ENCODE data around the gene BNC1.

DNA sequence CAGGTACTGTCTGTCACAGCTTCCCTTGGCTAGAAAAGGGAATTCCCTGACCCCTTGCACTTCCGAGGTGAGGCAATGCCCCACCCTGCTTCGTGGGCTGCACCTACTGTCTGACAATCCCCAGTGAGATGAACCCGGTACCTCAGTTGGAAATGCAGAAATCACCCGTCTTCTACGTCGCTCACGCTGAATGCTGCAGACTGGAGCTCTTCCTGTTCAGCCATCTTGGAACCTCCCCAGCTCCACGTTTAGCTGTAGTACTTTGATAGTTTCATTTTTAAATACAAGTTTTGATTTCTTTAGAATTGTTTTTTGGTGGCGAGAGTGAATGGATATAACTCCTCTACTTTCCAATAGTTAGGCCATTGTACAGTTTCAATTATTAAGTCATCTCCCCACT, 59.0 kb downstream of the BNC1 start:
- TF ChIP-seq, protein P1, sequence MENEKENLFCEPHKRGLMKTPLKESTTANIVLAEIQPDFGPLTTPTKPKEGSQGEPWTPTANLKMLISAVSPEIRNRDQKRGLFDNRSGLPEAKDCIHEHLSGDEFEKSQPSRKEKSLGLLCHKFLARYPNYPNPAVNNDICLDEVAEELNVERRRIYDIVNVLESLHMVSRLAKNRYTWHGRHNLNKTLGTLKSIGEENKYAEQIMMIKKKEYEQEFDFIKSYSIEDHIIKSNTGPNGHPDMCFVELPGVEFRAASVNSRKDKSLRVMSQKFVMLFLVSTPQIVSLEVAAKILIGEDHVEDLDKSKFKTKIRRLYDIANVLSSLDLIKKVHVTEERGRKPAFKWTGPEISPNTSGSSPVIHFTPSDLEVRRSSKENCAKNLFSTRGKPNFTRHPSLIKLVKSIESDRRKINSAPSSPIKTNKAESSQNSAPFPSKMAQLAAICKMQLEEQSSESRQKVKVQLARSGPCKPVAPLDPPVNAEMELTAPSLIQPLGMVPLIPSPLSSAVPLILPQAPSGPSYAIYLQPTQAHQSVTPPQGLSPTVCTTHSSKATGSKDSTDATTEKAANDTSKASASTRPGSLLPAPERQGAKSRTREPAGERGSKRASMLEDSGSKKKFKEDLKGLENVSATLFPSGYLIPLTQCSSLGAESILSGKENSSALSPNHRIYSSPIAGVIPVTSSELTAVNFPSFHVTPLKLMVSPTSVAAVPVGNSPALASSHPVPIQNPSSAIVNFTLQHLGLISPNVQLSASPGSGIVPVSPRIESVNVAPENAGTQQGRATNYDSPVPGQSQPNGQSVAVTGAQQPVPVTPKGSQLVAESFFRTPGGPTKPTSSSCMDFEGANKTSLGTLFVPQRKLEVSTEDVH (IDR thresholded peaks at IDR 0.05; ENCODE audit: low read depth, partially characterized antibody) = no peak
- TF ChIP-seq EZH2 (IDR thresholded peaks at IDR 0.05; ENCODE audit: borderline replicate concordance, control insufficient read depth, low read depth, low read length) (no peak), SP1 (IDR thresholded peaks at IDR 0.05; ENCODE audit: low read depth, low read length) (no peak), POLR2A (IDR thresholded peaks at IDR 0.05; ENCODE audit: low read depth, low read length) (no peak), EP300 (IDR thresholded peaks at IDR 0.05; ENCODE audit: borderline replicate concordance in 1 of 2, control insufficient read depth in 1 of 2, low read depth in 2 of 2, low read length in 2 of 2) (no peak), CEBPB (IDR thresholded peaks at IDR 0.05; ENCODE audit: borderline replicate concordance in 1 of 2, low read depth in 2 of 2, low read length in 2 of 2) (no peak)
- TF ChIP-seq, protein P2, sequence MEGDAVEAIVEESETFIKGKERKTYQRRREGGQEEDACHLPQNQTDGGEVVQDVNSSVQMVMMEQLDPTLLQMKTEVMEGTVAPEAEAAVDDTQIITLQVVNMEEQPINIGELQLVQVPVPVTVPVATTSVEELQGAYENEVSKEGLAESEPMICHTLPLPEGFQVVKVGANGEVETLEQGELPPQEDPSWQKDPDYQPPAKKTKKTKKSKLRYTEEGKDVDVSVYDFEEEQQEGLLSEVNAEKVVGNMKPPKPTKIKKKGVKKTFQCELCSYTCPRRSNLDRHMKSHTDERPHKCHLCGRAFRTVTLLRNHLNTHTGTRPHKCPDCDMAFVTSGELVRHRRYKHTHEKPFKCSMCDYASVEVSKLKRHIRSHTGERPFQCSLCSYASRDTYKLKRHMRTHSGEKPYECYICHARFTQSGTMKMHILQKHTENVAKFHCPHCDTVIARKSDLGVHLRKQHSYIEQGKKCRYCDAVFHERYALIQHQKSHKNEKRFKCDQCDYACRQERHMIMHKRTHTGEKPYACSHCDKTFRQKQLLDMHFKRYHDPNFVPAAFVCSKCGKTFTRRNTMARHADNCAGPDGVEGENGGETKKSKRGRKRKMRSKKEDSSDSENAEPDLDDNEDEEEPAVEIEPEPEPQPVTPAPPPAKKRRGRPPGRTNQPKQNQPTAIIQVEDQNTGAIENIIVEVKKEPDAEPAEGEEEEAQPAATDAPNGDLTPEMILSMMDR (IDR thresholded peaks at IDR 0.05 in 2 of 3, conservative IDR thresholded peaks at IDR 0.05 in 1 of 3; ENCODE audit: control insufficient read depth in 2 of 3, extremely low read depth in 1 of 3, insufficient read depth in 1 of 3, low read depth in 3 of 3, low read length in 3 of 3) = no peak

Measured in GM12878 (cell line).